ENCODE measurements around the gene TGFB2.

The TGFB2 gene

GRCh38 chr1:218362418-218363076, 17.4 kb downstream of the TGFB2 start:
- no peak for FAIRE-seq

DNA sequence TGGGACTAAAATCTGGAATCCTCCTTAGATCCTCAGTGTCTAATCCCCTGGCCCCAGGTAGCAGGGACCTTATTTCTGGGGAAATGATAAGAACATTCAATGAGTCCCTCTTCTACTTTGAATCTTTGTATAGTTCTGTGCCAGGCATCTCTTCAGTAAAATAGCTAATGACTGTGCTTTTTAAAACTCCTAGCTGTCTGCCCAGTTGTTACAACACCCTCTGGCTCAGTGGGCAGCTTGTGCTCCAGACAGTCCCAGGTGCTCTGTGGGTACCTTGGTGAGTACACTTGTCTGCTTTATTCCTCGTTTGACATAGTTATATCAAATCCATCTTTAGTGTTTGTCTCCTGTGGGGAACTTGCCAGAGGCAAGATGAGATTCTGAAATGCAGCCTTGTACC, 18.0 kb downstream of the TGFB2 start:
- FAIRE-seq: no peak

- no peak for FAIRE-seq
These were observed 19.0 kb downstream of the TGFB2 start for GRCh38 chr1:218364028-218364710.

DNA sequence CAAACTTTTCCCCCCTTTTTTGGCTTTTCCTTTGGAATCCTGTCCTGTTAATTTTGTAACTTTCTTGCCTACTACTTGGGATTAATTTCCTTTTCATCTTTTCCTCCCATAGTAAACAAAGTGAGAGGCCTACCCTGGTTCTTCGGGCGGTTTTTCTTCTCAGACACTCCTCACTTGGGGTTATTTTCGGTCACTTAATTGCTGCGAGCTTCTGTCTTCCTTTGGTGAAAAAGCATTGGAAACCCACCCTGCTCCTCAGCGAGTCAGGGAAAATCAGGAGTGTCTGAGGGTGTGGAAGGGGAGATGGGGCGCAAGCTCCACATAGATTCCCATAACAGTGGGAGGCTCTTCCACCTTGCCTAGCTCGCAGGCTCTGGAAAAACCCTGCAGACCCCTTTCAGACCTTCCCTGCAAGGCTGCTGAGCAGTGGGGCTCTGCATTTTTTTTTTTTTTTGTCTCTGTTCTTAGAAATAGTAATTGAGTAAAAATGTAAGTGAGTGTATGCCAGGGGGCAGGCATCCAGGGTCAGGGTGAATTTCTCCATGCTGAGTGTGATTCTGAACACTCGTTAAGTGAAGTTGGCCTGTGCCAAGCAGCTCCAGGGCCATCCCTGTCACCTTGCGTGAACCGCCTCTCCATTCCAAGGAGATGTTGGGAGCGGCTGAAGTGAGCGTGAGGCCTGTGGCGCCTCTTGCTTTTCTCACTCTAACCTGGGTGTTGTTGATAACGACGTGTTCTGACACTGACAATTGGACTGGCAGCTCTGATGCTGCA, 20.3 kb downstream of the TGFB2 start:
- FAIRE-seq: no peak

DNA sequence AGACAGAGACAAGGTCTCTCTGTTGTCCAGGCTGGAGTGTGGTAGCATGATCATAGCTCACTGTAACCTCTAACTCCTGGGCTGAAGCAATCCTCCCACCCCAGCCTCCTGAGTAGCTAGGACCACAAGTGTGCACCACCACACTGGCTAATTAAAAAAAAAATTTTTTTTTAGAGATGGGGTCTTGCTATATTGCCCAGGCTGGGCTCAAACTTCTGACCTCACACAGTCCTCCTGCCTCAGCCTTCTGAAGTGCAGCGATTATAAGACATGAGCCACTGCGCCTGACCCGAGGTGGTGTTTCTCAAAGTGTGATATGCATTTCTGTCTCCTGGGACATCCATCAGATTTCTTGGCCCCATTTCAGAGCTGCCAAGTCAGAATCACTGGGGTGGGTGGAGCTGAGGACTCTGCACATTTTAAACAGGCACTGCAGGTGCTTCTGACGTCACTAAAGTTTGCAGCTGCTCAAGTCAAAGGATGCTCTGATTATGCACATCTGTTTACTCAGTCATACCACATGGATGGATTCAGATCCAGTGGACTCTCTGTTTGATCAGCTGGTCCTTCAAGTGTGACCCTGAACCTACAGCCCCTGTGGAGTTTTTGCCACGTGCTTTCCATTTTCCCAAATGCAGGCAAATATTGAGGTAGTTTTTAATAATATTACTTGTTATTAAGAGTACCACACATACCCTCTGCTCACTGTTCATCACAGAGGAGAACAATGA, 21.4 kb downstream of the TGFB2 start:
- no peak for FAIRE-seq

GRCh38 chr1:218367118-218367517, 22.0 kb downstream of the TGFB2 start:
- FAIRE-seq: no peak

- no peak for FAIRE-seq
These were observed 23.6 kb downstream of the TGFB2 start for GRCh38 chr1:218368686-218369085.

DNA sequence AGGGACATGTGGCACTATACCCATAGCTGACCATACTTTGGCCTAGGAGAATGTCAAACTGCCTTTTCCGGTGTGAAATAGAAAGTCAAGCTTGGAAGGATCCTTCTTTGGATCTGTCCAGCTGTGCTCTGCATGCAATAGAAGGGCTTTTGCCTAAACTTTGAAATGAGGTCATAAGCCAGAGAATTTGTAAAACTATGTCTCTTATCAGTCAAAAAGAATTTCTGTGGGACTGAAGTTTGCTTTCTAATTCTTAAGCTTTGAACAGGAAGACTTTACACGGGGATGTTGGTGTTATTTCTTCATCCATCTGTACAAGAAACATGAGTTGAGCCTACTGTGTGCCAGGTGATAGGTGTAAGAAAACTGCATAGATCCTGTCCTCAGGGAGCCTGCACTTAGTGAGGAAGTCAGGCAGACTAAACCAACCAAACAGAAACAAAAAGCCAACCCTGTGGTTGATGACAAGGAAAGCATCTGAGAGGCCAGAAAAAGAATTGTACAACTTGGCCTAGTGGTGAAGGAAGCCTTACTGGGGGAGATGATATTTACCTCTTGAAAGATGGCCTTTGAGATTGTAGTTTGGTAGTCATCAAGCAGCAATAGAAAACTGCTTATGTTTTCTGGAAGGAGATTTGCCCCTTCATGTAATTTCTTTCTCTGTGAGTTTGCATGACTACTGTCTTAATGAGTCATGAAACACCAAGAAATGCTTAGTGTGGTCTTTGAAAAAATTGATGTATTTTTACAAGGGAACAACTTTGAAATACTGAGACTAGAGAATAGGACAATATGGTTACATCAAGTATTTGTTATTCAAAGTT, 24.8 kb downstream of the TGFB2 start:
- FAIRE-seq: no peak

DNA sequence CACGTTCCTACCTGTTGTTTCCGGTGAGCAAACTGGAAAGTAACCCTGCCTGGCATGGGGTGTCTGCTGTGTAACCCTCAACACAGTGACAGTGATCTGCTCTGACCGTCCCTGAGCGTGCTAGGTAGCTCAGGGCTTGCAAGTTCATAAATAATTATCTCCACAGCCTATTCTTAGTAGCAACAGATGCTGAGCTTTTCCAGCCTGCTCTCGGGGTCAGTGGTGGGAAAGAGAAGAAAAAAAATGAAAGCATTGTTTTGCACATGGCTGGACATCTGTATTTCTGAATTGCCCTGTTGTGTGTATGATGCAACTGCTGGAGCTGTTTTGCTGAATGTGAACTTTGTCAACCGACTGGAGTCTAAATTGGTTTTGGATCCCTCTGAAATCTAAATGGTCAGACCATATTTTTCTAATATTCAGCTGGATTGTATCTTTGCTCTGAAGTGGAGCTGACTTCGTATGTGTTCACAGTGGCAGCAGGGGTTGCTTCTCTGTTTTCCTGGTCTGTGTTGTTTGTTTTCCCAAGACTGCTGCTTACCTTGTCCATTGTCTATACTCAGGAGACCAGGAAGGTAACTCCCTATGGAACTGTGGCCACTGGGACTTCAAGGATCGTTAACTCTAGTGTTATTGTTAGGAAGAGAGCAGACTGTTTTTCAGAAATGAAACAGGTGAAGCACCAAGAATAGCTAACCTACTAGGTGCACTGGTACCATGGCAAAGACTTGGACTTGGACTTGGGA, 27.0 kb downstream of the TGFB2 start:
- FAIRE-seq: no peak

- no peak for FAIRE-seq
These were observed 29.5 kb downstream of the TGFB2 start for GRCh38 chr1:218374401-218375353.

- FAIRE-seq: no peak
These were observed 31.6 kb downstream of the TGFB2 start for GRCh38 chr1:218376722-218377121.

DNA sequence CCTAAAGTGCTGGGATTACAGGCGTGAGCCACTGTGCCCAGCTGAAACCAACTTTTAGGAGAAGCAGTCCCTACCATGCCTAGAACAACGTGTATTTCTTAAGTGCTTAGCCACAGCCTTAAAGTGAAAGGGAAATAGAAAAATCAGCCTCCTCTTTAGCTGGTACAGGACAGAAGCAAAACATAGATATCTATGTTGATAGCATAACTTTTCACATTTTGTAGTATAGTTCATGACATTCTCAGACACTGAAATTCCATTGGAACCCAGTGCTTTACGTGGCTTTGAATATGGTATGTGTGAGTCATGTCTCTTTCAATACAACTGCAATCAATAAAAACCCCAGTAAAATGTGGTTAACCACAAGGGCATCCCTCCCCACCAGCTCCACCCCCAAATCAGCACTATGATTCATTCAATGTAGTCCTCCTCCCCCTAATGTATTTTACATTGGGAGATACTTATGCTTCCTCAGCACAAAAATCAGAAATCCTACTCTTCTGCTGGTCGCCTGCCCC, 32.1 kb downstream of the TGFB2 start:
- no peak for FAIRE-seq

DNA sequence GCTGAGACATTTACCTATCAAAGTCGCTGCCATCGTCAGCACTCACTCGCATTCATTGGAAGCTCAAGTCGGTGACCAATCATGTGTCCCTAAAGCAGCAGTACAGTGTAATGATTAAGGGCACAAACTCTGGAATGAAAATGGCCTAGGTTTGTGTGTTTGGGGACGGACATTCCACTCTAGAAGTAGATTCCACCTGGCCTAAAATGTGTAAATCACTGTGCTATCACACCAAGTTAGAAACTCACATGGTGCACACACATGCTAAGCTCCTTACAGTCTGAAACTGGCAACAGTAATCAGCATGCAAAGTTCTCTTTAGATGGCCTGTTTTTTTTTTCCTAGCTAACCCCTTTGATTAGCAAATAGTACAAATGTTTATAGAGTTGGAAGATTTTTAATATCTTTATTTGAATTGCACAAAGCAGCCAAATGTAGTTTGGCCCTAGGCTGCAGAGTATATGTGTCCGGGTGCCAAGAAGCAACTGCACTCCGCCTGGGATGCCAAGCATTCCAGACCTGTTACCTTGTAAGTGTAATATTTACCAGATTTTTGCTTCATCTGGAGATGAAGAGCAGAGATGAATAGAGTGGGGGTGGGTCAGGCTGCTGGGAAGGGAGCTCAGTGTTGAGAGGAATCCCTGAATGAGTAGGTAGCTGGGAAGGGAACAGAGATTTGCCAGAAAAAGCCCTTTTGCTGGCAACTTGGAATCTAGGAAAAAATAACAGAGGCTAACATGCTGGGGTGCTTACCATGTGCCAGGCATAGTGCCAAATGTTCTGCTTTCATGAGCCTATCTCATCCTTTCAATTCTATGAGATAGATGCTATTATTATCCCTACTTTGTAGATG, 35.2 kb downstream of the TGFB2 start:
- FAIRE-seq: no peak

DNA sequence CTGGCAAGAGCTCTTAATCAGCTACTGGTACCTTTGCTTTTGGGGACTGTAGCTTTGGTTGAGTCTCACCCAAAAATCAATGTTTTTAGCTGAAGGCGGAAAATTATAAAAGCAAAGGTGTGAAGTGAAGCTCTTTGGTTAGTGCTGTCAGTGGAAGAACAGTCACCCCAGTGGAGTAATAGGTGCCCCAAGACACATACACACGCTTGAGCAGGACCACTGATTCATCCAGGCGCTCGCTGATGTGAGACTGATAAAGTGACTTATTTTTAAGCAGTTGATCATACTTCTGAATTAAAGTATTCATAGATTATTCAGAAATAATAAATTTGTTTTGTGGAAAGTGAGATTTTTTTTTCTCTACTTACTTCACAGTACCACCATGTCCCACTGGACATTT, 37.1 kb downstream of the TGFB2 start:
- no peak for FAIRE-seq

DNA sequence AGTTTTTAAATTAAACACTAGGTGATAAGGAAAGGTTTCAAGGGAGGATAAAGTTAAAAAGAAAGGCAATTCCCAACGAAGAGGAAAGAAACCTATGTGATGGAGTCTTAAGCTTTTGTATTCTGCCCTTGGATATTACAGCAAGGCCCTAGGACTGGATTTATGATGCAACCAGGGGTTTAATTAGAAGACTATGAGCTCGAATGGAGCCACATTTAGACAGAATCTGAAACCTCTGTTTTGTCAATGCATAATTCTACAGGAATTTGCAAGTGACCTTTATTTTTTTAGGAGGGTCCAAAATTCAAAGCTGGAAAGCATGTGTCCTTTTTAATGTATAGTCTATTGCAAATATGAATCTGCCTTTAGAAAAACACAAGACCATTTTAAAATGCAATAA, 37.9 kb downstream of the TGFB2 start:
- no peak for FAIRE-seq

DNA sequence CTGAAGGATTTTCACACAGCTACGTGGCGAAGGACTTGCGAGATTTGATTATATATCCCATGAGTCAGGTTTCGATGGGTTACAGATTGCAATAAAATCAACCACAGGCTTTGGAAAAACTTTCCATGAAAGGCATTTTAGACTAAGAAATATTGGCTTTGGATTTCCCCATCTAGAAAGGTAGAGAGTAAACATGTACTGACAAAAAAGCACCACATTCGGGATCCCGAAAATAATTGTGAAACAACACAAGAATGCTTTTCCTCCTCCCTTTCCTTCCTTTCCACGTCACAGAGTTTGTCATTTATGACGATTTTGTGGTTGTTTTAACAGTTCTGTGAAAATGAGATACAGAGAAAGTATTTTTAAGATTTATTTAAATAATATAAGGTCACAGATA, 38.5 kb downstream of the TGFB2 start:
- FAIRE-seq: no peak

GRCh38 chr1:218384581-218384993, 39.5 kb downstream of the TGFB2 start:
- FAIRE-seq: no peak

DNA sequence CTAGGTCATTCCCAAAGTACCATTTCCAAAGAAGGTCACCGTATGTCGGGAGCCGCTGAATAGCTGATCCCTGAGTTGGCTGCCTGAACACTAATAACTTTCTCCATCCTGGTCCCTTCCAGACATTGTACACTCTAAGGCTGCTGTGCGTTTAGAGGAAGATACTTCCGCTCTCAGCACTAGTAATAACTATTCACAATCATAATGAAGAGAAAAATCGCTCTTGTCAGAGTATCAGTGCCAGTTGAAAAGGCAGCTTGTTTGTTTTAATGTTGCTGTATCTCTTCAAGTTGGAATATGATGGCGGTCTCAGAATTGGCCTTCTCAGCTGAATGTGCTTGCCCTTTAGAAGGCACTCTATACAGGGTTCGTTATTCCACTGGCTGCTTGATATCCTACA, 43.5 kb downstream of the TGFB2 start:
- FAIRE-seq: no peak

GRCh38 chr1:218390618-218391017, 45.5 kb downstream of the TGFB2 start:
- no peak for FAIRE-seq
